ENCODE results near the gene ZCCHC14. TPM values are rescaled to one million over a fixed set of nuclear protein-coding genes. Genes with fewer than 3 reads are reported as not detected.

The ZCCHC14 gene
- total RNA-seq, 1 experiment from 2014 or later: 27.7 TPM

DNA sequence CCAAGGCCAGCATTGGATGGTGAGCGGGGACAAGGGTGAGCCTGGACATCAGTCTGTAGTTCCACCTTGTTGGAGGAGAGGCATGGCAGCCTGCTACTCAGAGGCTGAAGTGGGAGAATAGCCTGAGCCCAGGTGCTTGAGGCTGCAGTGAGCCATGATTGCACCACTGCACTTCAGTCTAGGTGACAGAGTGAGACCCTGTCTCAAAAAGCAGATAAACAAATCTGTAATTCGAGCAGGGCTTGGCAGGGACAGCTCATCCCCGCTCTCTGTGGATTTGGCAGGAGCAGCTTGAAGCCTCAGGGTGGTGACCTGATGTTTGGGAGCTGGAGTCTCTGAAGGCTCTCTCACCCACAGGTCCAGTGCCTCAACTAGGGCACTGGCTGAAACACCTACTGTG is 38.6 kb upstream of the ZCCHC14 start:
- Histone ChIP-seq H3K27ac (ENCODE audit: insufficient read length, low read depth, low read length) (no peak overlapping the region), H3K14ac (ENCODE audit: insufficient read depth, low read length) (no peak overlapping the region), H2BK120ac (ENCODE audit: low read depth, low read length, poor library complexity, severe bottlenecking) (no peak overlapping the region), H2BK5ac (ENCODE audit: insufficient read length, low read length) (no peak overlapping the region), H3K79me1 (ENCODE audit: insufficient read depth, low read depth, low read length, poor library complexity, severe bottlenecking) (no peaks in the 10 kb centered on the region), H4K5ac (ENCODE audit: insufficient read length, low read depth, low read length) (no peak overlapping the region), H3K9ac (ENCODE audit: extremely low read depth, insufficient read length, low read length) (no peak overlapping the region), H3K27me3 (ENCODE audit: insufficient read depth, low read length) (no peaks in the 10 kb centered on the region), H4K20me1 (ENCODE audit: control insufficient read depth, insufficient read depth, insufficient read length) (no peaks in the 10 kb centered on the region), H3K23me2 (ENCODE audit: insufficient read length, low read depth, low read length, poor library complexity, severe bottlenecking) (no peaks in the 10 kb centered on the region), H4K8ac (replicated peaks; ENCODE audit: insufficient read length, low read depth, low read length) (no peak overlapping the region), H3T11ph (ENCODE audit: low read length) (no peak overlapping the region), H4K91ac (ENCODE audit: insufficient read length, low read depth, low read length) (no peak overlapping the region), H2AFZ (ENCODE audit: low read length) (no peak overlapping the region), H2BK20ac (ENCODE audit: low read depth, low read length, poor library complexity, severe bottlenecking) (no peak overlapping the region), H3K56ac (ENCODE audit: insufficient read length, low read depth, low read length) (no peak overlapping the region), H3K18ac (ENCODE audit: insufficient read length, low read depth, low read length) (no peak overlapping the region), H3K9me3 (ENCODE audit: control insufficient read depth, low read depth, low read length) (peaks cover 10% of the 10 kb centered on the region), H2AK5ac (ENCODE audit: insufficient read length, low read length) (no peak overlapping the region), H3K23ac (ENCODE audit: insufficient read length, low read depth, low read length) (no peak overlapping the region), H3K4me2 (ENCODE audit: insufficient read depth, insufficient read length, low read length) (no peak overlapping the region), H3K4ac (ENCODE audit: low read depth, low read length) (no peak overlapping the region), H2BK15ac (ENCODE audit: low read depth, low read length) (no peak overlapping the region), H2BK12ac (ENCODE audit: insufficient read length, low read depth, low read length) (no peak overlapping the region), H3K79me2 (ENCODE audit: insufficient read depth, low read length) (no peaks in the 10 kb centered on the region), H3K4me1 (ENCODE audit: insufficient read depth, low read length) (no peaks in the 10 kb centered on the region)
- peaks cover 35% of the 10 kb centered on the region for H3K27me3 Mint-ChIP-seq (ENCODE audit: low read depth)
- no peak overlapping the region for H3K27ac Mint-ChIP-seq
- no CpG with 5 or more reads among the region's 3 CpGs for WGBS (ENCODE audit: extremely low coverage, insufficient read length, low lambda C conversion rate)
- peaks cover 6 to 11% of the 10 kb centered on the region in 2 experiments for H3K4me1 Mint-ChIP-seq
- H3K9me3 Mint-ChIP-seq: peaks cover 35 to 43% of the 10 kb centered on the region in 2 experiments
- H3K4me3 Mint-ChIP-seq: no peak overlapping the region
- peaks cover 4 to 14% (median 5%) of the 10 kb centered on the region in 3 experiments; a peak in 6 of 7 replicates for H3K36me3 Mint-ChIP-seq (ENCODE audit: insufficient read depth in 1 of 3, low read depth in 3 of 3)
- TF ChIP-seq, protein P1, sequence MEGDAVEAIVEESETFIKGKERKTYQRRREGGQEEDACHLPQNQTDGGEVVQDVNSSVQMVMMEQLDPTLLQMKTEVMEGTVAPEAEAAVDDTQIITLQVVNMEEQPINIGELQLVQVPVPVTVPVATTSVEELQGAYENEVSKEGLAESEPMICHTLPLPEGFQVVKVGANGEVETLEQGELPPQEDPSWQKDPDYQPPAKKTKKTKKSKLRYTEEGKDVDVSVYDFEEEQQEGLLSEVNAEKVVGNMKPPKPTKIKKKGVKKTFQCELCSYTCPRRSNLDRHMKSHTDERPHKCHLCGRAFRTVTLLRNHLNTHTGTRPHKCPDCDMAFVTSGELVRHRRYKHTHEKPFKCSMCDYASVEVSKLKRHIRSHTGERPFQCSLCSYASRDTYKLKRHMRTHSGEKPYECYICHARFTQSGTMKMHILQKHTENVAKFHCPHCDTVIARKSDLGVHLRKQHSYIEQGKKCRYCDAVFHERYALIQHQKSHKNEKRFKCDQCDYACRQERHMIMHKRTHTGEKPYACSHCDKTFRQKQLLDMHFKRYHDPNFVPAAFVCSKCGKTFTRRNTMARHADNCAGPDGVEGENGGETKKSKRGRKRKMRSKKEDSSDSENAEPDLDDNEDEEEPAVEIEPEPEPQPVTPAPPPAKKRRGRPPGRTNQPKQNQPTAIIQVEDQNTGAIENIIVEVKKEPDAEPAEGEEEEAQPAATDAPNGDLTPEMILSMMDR (conservative IDR thresholded peaks at IDR 0.05): no peak
- DNase-seq: no peak
